ENCODE measurements around the gene BRD3OS. TPM values are rescaled to one million over a fixed set of nuclear protein-coding genes. Genes with fewer than 3 reads are reported as not detected.

Gene BRD3OS
- total and polyA plus RNA-seq, 2 donors (not counting 3 experiments of a cell fraction or from before 2014, with no cell fraction given), result 11.9 to 15.4 TPM

DNA sequence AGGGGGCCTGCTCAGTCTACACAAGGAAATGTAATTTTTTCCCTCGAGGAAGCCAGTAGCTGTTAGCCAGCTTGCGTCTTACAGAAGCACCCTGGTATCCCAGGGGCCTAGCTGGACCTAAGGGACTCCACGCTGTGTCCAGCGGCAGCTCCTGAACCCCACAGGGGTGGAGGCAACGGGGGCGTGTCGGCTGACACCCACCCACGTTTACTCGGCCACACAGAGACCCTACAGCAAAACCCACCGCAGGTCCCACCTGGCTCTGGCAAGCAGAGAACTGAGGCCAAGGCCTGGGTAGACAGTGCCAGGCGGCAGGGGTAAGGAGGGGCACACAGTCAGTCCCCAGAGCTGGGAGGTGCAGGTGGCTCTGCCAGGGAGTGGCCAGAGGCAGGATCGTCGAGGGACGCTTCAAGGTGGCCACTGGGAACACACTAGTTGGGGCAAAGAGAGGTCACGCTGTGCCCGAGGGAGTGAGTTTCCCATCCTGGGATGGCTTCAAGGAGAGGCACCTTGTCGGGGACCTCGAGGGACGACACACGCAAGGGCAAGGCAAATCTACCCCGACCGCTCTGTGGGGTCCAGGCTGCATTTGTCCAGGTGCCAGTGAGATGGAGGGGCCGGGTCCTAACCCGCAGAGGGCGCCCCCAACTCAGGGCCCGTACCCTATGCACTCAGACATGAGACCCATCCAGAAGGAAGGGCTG is 20.7 kb downstream of the BRD3OS start:
- peaks cover 4 to 83% of the 10 kb centered on the region in 2 experiments for H3K36me3 ChIP-seq (ENCODE audit: control insufficient read depth in 2 of 2, extremely low read depth in 1 of 2, insufficient read depth in 2 of 2, low read length in 2 of 2)
- dilution Hi-C loops (cut with MboI; ENCODE audit: extremely low pct_ligation_motif_present, low sequenced_read_pairs) (no loop called here), intact Hi-C loops (cut with micrococcal nuclease) (loop anchor here (10.0 kb wide), 1 partner anchor 339 kb away; no protein-coding TSS in a partner anchor)
- H3K27me3 ChIP-seq (ENCODE audit: control insufficient read depth in 2 of 2, insufficient read depth in 2 of 2, low read length in 2 of 2), result no peaks in the 10 kb centered on the region
- H3K9me3 ChIP-seq (replicated peaks; ENCODE audit: control insufficient read depth, insufficient read depth, low read length), result no peaks in the 10 kb centered on the region
- POLR2A ChIA-PET, result no interaction called here
- H3K9ac ChIP-seq (replicated peaks; ENCODE audit: extremely low read depth, insufficient read depth, low read length), result no peak overlapping the region
- no peak for FAIRE-seq
- TF ChIP-seq EZH2 (IDR thresholded peaks at IDR 0.05; ENCODE audit: borderline replicate concordance, low read depth, low read length, severe bottlenecking) (no peak), GATA2 (IDR thresholded peaks at IDR 0.05; ENCODE audit: insufficient read depth, insufficient read length, low read depth, low read length) (no peak), MYC (IDR thresholded peaks at IDR 0.05; ENCODE audit: low read depth, low read length) (no peak), FOS (IDR thresholded peaks at IDR 0.05; ENCODE audit: borderline replicate concordance, insufficient read depth, low read length) (no peak), JUN (IDR thresholded peaks at IDR 0.05; ENCODE audit: borderline replicate concordance, insufficient read depth, insufficient read length, low read depth) (no peak), POLR2AphosphoS5 (IDR thresholded peaks at IDR 0.05; ENCODE audit: insufficient read depth, low read depth, low read length) (no peak), POLR2A (IDR thresholded peaks at IDR 0.05; ENCODE audit: low read depth, low read length) (no peak)
- TF ChIP-seq, protein P1, sequence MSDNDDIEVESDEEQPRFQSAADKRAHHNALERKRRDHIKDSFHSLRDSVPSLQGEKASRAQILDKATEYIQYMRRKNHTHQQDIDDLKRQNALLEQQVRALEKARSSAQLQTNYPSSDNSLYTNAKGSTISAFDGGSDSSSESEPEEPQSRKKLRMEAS (IDR thresholded peaks at IDR 0.05; ENCODE audit: insufficient read depth, insufficient read length), result no peak
- TF ChIP-seq, protein P2, sequence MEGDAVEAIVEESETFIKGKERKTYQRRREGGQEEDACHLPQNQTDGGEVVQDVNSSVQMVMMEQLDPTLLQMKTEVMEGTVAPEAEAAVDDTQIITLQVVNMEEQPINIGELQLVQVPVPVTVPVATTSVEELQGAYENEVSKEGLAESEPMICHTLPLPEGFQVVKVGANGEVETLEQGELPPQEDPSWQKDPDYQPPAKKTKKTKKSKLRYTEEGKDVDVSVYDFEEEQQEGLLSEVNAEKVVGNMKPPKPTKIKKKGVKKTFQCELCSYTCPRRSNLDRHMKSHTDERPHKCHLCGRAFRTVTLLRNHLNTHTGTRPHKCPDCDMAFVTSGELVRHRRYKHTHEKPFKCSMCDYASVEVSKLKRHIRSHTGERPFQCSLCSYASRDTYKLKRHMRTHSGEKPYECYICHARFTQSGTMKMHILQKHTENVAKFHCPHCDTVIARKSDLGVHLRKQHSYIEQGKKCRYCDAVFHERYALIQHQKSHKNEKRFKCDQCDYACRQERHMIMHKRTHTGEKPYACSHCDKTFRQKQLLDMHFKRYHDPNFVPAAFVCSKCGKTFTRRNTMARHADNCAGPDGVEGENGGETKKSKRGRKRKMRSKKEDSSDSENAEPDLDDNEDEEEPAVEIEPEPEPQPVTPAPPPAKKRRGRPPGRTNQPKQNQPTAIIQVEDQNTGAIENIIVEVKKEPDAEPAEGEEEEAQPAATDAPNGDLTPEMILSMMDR (IDR thresholded peaks at IDR 0.05; ENCODE audit: extremely low read depth in 1 of 2, insufficient read depth in 1 of 2, low read depth in 1 of 2, low read length in 2 of 2), result no peak
- no peak overlapping the region for H3K4me2 ChIP-seq (ENCODE audit: insufficient read depth, low read length)
- H3K4me3 ChIP-seq (replicated peaks in 1 of 3; ENCODE audit: insufficient read depth in 1 of 3, low read depth in 1 of 3, low read length in 3 of 3), result no peak overlapping the region
- no peak overlapping the region for H3K27ac ChIP-seq (ENCODE audit: insufficient read depth, low read depth, low read length)
- no peak overlapping the region for H2AFZ ChIP-seq (ENCODE audit: low read depth, low read length)
- DNase-seq (ENCODE audit: low read depth, low spot score), result no peak
- no peaks in the 10 kb centered on the region for H3K79me2 ChIP-seq (ENCODE audit: control insufficient read depth, insufficient read depth, low read length)
- no peaks in the 10 kb centered on the region for H3K4me1 ChIP-seq (ENCODE audit: control insufficient read depth, extremely low read depth, insufficient read depth, low read length)
- H4K20me1 ChIP-seq (replicated peaks; ENCODE audit: control insufficient read depth, extremely low read depth, insufficient read depth, low read length), result no peaks in the 10 kb centered on the region
- no peaks in the 10 kb centered on the region for H3K9me1 ChIP-seq (replicated peaks; ENCODE audit: control insufficient read depth, extremely low read depth, insufficient read depth, low read length)
- CTCF ChIA-PET, result no interaction called here
- BruUV-seq (replicated peaks), result no TSS peak
